Lung (tissue), 12 donors: ENCODE data around the gene EIF5A. TPM values are rescaled to one million over a fixed set of nuclear protein-coding genes. Genes with fewer than 3 reads are reported as not detected.
A peak's percentile ranks its signal among the peaks of the same experiment; 100 is the strongest.
"Not testable (repeated sequence)": the region's sequence is repeated elsewhere in the genome, so short reads cannot be mapped to it uniquely, and the experiment has no call there.

Experiments
- ATAC-seq: fragments of 200-7000 bp; cut with Tn5 transposase; one replicate; pipeline ENCODE4 v1.9.1; 2020; ENCODE audit warnings: moderate number of reproducible peaks; ENCODE audit not compliant: insufficient read depth, low FRiP score
- DNase-seq, 3 donors: peaks; one replicate each; pipeline ENCODE4 v3.0.0-alpha.2; 2013 to 2017
- H3K27ac ChIP-seq, 2 donors: one replicate each; pipeline ENCODE4 v1.5.1; 2013; ENCODE audit warnings: mild to moderate bottlenecking in 2 of 2, moderate library complexity in 2 of 2, control low read depth in 1 of 2, inconsistent platforms in 1 of 2, low read depth in 1 of 2, low read length in 1 of 2
- H3K27me3 ChIP-seq, 3 donors: one replicate each; pipeline ENCODE4 v1.5.1; 2013; ENCODE audit warnings: low read length in 2 of 3; ENCODE audit not compliant: control insufficient read depth in 3 of 3, insufficient read depth in 3 of 3
- H3K36me3 ChIP-seq, 4 donors: one replicate each; pipeline ENCODE4 v1.5.1; 2013; ENCODE audit warnings: low read length in 4 of 4, mild to moderate bottlenecking in 1 of 4, moderate library complexity in 1 of 4; ENCODE audit not compliant: control insufficient read depth in 4 of 4, insufficient read depth in 4 of 4
- H3K4me1 ChIP-seq, 5 donors: one replicate each; pipeline ENCODE4 v1.5.1; 2013; ENCODE audit warnings: low read length in 5 of 5, mild to moderate bottlenecking in 2 of 5, moderate library complexity in 1 of 5; ENCODE audit not compliant: control insufficient read depth in 5 of 5, insufficient read depth in 5 of 5
- H3K4me3 ChIP-seq: one replicate; pipeline ENCODE4 v1.5.1; 2013; ENCODE audit warnings: mild to moderate bottlenecking, control low read depth, moderate library complexity
- H3K9ac ChIP-seq, 2 donors: one replicate each; pipeline ENCODE4 v1.5.1; 2013; ENCODE audit warnings: low read length in 2 of 2, control low read depth in 1 of 2; ENCODE audit not compliant: insufficient read depth in 1 of 2
- H3K9me3 ChIP-seq, 4 donors: one replicate each; pipeline ENCODE4 v1.5.1; 2013; ENCODE audit warnings: low read length in 3 of 4, mild to moderate bottlenecking in 1 of 4, moderate library complexity in 1 of 4; ENCODE audit not compliant: control insufficient read depth in 4 of 4, insufficient read depth in 3 of 4
- WGBS, 2 donors: extraction: QIAGEN DNeasy Blood & Tissue Kit; methylation state at CpG; one replicate each; pipeline ENCODE4 v1.1.7; 2013; 5-methylcytosine and 5-hydroxymethylcytosine counted together
- polyA plus RNA-seq, 2 donors: library from polyadenylated mRNA; stranded (reverse); fragments of 200-250 nt; gene quantifications; one replicate each; pipeline ENCODE4 v1.2.1, GENCODE V29; 2013
- total RNA-seq, 2 donors: library from RNA; depleted of rRNA in 1 of 2; stranded (reverse); fragments of >200 nt in 1 of 2; gene quantifications; one replicate each; pipeline ENCODE4 v1.2.1, GENCODE V29; 2014 to 2021
- TF ChIP-seq, protein P1 (sequence below): IDR thresholded peaks from 2 replicates; pipeline ENCODE4 v1.5.1; 2012; ENCODE audit warnings: mild to moderate bottlenecking; ENCODE audit errors: control extremely low read depth, extremely low read depth
- donor health status: control.
- donor health status: control.
- donor health status: Bipolar disorder and iron deficiency.
- donor health status: healthy.
- donor health status: DM: yes; HTN: yes; CAD: no.

EIF5A gene
- total and polyA plus RNA-seq, 4 donors = 104 to 607 (median 556) TPM

DNA sequence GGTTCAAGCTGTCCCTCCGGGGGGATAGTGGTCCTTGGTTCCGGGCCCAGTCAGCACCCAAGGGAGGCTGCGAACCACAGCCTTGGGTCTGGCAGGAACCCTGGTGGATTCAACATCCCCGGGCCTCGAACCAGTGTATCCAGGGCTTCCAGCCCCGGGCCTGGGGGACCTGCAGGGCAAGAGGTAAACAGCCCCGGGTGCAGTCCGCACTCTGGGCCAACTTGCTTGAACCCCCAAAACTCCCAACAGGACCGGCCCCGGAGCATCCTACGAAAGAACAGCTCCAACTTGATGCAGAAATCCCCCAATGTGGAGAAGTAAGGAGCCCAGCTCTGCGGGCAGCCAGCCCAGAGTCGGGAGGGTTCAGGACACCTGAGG, 23.2 kb downstream of the EIF5A start:
- H3K27me3 ChIP-seq = no peaks in the 10 kb centered on the region
- TF ChIP-seq, protein P1, sequence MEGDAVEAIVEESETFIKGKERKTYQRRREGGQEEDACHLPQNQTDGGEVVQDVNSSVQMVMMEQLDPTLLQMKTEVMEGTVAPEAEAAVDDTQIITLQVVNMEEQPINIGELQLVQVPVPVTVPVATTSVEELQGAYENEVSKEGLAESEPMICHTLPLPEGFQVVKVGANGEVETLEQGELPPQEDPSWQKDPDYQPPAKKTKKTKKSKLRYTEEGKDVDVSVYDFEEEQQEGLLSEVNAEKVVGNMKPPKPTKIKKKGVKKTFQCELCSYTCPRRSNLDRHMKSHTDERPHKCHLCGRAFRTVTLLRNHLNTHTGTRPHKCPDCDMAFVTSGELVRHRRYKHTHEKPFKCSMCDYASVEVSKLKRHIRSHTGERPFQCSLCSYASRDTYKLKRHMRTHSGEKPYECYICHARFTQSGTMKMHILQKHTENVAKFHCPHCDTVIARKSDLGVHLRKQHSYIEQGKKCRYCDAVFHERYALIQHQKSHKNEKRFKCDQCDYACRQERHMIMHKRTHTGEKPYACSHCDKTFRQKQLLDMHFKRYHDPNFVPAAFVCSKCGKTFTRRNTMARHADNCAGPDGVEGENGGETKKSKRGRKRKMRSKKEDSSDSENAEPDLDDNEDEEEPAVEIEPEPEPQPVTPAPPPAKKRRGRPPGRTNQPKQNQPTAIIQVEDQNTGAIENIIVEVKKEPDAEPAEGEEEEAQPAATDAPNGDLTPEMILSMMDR = no peak
- peak overlapping the region in 1 of 2 donors; percentile 65 for H3K27ac ChIP-seq
- no peak overlapping the region for H3K4me3 ChIP-seq
- H3K4me1 ChIP-seq = peaks cover 0 to 18% (median 3%) of the 10 kb centered on the region in 5 donors
- DNase-seq (no peak), ATAC-seq (no peak)
- H3K36me3 ChIP-seq = peaks cover 0 to 6% (median 0%) of the 10 kb centered on the region in 4 donors
- H3K9ac ChIP-seq = peak overlapping the region in 1 of 2 donors; percentile 28
- H3K9me3 ChIP-seq = no peaks in the 10 kb centered on the region
- 65 to 72% methylated on average over 12 to 13 of the region's 13 CpGs for WGBS, 2 donors

DNA sequence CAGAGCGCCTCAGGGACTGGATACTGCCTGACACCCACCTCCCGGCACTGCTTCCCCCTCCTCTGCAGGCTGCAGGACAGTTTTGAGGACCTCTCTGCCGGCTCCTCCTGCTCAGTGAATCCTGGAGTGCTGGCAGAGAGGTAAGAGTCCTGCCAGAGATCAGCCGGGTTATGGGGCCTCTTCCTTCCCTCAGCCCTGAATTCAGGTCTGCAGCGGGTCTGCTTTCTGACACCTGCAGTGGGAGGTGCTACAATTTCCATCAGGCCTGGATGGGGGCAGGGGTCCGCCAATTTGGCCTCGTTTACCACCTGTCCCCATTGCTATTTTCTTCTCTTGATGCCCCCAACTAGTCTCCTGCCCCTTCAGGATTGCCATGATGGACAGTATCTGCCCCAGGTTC, 24.7 kb downstream of the EIF5A start:
- Histone ChIP-seq H3K9me3 (no peaks in the 10 kb centered on the region), H3K27me3 (peaks cover 0 to 2% (median 0%) of the 10 kb centered on the region in 3 donors), H3K27ac (no peak overlapping the region), H3K36me3 (no peaks in the 10 kb centered on the region), H3K4me1 (peaks cover 0 to 18% (median 4%) of the 10 kb centered on the region in 5 donors), H3K4me3 (no peak overlapping the region), H3K9ac (no peak overlapping the region)
- TF ChIP-seq, protein P1 = no peak
- 46 to 53% methylated on average over 7 of the region's 7 CpGs for WGBS, 2 donors
- DNase-seq (no peak), ATAC-seq (no peak)

DNA sequence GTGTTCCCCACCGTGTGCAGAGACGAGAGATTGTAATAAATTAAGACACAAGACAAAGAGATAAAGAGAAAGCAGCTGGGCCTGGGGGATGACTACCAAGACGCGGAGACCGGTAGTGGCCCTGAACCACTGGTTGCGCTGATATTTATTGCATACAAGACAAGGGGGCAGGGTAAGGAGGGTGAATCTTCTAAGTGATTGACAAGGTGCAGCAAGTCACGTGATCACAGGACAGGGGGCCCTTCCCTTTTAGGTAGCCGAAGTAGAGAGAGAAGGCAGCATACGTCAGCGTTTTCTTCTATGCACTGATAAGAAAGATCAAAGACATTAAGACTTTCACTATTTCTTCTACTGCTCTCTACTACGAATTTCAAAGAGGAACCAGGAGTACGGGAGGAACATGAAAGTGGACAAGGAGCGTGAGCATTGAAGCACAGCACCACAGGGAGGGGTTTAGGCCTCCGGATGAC, 25.2 kb downstream of the EIF5A start:
- 39 to 43% methylated on average over 14 of the region's 14 CpGs for WGBS, 2 donors
- DNase-seq, H3K27me3 ChIP-seq, H3K9ac ChIP-seq, H3K9me3 ChIP-seq, H3K4me3 ChIP-seq, ATAC-seq, H3K36me3 ChIP-seq, H3K27ac ChIP-seq: not testable (repeated sequence)
- peaks cover 0 to 16% (median 4%) of the 10 kb centered on the region in 5 donors for H3K4me1 ChIP-seq

DNA sequence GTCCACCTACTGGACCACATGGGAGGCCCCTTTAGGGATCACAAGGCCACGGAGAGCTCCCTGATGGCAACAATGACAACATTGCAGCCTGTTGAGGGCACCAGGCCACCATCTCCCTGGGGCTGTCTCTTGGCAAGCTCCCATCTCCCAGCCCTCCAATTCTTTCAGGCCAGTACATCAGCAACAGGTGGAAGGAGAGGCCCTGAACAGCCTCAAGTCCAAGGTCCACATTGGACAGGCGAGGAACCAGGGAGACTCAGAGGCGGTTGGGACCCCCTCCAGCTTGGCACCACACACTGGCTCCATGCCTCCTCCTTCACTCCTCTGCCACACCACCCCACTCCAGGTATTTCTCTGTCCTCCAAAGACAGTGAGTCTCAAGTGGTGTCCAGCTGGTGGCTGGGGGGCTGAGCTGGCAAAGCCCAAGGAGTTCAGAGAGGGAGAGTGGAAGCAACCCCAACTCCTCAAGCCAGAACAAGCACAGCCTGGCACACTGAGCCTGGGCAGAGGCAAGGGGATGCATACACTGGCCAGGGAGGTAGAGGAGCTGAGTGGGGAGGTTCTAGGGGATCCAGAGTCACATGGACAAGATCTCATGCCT, 27.6 kb downstream of the EIF5A start:
- ATAC-seq (no peak), DNase-seq (no peak)
- Histone ChIP-seq H3K9ac (no peak overlapping the region), H3K4me3 (no peak overlapping the region), H3K27ac (no peak overlapping the region), H3K36me3 (no peaks in the 10 kb centered on the region), H3K27me3 (peaks cover 0 to 3% (median 0%) of the 10 kb centered on the region in 3 donors), H3K4me1 (peaks cover 0 to 5% (median 3%) of the 10 kb centered on the region in 5 donors), H3K9me3 (no peaks in the 10 kb centered on the region)
- WGBS, 2 donors = 91 to 92% methylated on average over 3 of the region's 3 CpGs
- TF ChIP-seq, protein P1 = no peak

DNA sequence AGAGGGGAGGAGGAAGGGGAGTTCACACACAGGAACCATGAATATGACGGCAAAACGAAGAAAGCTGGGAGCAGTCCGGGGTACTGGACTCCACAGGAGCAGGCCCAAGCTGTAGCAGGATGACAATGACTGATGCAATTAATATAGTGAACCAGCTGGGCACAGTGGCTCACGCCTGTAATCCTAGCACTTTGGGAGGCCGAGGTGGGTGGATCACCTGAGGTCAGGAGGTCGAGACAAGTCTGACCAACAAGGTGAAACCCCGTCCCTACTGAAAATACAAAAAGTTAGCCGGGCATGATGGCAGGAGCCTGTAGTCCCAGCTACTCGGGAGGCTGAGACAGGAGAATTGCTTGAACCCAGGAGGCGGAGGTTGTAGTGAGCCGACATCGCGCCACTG, 28.3 kb downstream of the EIF5A start:
- H3K27ac ChIP-seq = not testable (repeated sequence)

More for the DNA sequence above, 28.3 kb downstream of the EIF5A start:
- not testable (repeated sequence) for DNase-seq, H3K4me3 ChIP-seq, H3K9ac ChIP-seq, H3K4me1 ChIP-seq, H3K9me3 ChIP-seq, ATAC-seq, H3K27me3 ChIP-seq, H3K36me3 ChIP-seq
- WGBS, 2 donors = 83 to 85% methylated on average over 13 of the region's 13 CpGs
